ENCODE data around the gene CLASRP. TPM values are rescaled to one million over a fixed set of nuclear protein-coding genes. Genes with fewer than 3 reads are reported as not detected.

Gene CLASRP
- total RNA-seq, 1 donor from 2014 or later = 19.2 TPM

- no peak for TF ChIP-seq CTCF (IDR thresholded peaks at IDR 0.05; ENCODE audit: insufficient read depth, low read length, severe bottlenecking)
- H3K36me3 ChIP-seq (ENCODE audit: control insufficient read depth, insufficient read depth, low read length) = peaks cover 1% of the 10 kb centered on the region
- DNase-seq (ENCODE audit: low read depth) = no peak
- no peak for FAIRE-seq
- no peak overlapping the region for H3K4me3 ChIP-seq (ENCODE audit: low read depth, low read length)
- no peaks in the 10 kb centered on the region for H3K27me3 ChIP-seq (ENCODE audit: control insufficient read depth, insufficient read depth, low read length)
These were observed 58.6 kb downstream of the CLASRP start for GRCh38 chr19:45097450-45097775.

GRCh38 chr19:45097776-45098520 is 59.1 kb downstream of the CLASRP start:
- no peaks in the 10 kb centered on the region for H3K27me3 ChIP-seq (ENCODE audit: control insufficient read depth, insufficient read depth, low read length)
- TF ChIP-seq CTCF (IDR thresholded peaks at IDR 0.05; ENCODE audit: insufficient read depth, low read length, severe bottlenecking) = no peak
- no peak overlapping the region for H3K4me3 ChIP-seq (ENCODE audit: low read depth, low read length)
- H3K36me3 ChIP-seq (ENCODE audit: control insufficient read depth, insufficient read depth, low read length) = peaks cover 1% of the 10 kb centered on the region
- FAIRE-seq (peak; percentile 98), DNase-seq (ENCODE audit: low read depth) (peak; percentile 83)

GRCh38 chr19:45098521-45099466 is 59.9 kb downstream of the CLASRP start:
- no peak for DNase-seq (ENCODE audit: low read depth)
- no peak for TF ChIP-seq CTCF (IDR thresholded peaks at IDR 0.05; ENCODE audit: insufficient read depth, low read length, severe bottlenecking)
- Histone ChIP-seq H3K27me3 (ENCODE audit: control insufficient read depth, insufficient read depth, low read length) (no peaks in the 10 kb centered on the region), H3K36me3 (ENCODE audit: control insufficient read depth, insufficient read depth, low read length) (peaks cover 1% of the 10 kb centered on the region), H3K4me3 (ENCODE audit: low read depth, low read length) (no peak overlapping the region)
- FAIRE-seq = peak; percentile 28

- Histone ChIP-seq H3K27me3 (ENCODE audit: control insufficient read depth, insufficient read depth, low read length) (no peaks in the 10 kb centered on the region), H3K36me3 (ENCODE audit: control insufficient read depth, insufficient read depth, low read length) (peaks cover 1% of the 10 kb centered on the region), H3K4me3 (ENCODE audit: low read depth, low read length) (no peak overlapping the region)
- DNase-seq (ENCODE audit: low read depth) = peak; percentile 44
- FAIRE-seq = no peak
- no peak for TF ChIP-seq CTCF (IDR thresholded peaks at IDR 0.05; ENCODE audit: insufficient read depth, low read length, severe bottlenecking)
These were observed 60.8 kb downstream of the CLASRP start for GRCh38 chr19:45099467-45100191.

GRCh38 chr19:45100201-45100600 is 61.4 kb downstream of the CLASRP start:
- Histone ChIP-seq H3K4me3 (ENCODE audit: low read depth, low read length) (no peak overlapping the region), H3K36me3 (ENCODE audit: control insufficient read depth, insufficient read depth, low read length) (peaks cover 1% of the 10 kb centered on the region), H3K27me3 (ENCODE audit: control insufficient read depth, insufficient read depth, low read length) (no peaks in the 10 kb centered on the region)
- no peak for TF ChIP-seq CTCF (IDR thresholded peaks at IDR 0.05; ENCODE audit: insufficient read depth, low read length, severe bottlenecking)
- FAIRE-seq (no peak), DNase-seq (ENCODE audit: low read depth) (no peak)
